Measurements from ENCODE around the gene ABCA7.

Gene ABCA7

DNA sequence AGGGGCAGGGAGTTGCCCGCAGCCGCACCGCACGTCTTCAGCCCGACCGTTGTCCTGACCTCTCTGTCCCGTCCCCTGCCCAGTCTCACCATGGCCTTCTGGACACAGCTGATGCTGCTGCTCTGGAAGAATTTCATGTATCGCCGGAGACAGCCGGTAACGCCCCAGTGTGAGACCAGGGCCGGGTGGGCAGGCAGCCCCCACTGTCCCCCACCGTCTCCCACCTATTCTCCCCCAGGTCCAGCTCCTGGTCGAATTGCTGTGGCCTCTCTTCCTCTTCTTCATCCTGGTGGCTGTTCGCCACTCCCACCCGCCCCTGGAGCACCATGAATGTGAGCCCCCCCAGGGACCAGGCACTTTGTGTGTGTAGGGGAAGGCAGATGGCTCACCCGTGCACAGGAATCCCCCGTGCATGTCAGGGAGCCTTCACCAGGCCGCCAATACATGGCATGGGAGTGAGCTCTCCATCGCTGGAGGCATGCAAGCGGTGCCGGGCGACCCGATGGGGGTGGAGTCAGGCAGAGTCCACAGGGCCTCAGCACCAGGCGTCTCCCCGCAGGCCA lies 1.4 kb downstream of the ABCA7 start:
- DNase-seq, result no peak

DNA sequence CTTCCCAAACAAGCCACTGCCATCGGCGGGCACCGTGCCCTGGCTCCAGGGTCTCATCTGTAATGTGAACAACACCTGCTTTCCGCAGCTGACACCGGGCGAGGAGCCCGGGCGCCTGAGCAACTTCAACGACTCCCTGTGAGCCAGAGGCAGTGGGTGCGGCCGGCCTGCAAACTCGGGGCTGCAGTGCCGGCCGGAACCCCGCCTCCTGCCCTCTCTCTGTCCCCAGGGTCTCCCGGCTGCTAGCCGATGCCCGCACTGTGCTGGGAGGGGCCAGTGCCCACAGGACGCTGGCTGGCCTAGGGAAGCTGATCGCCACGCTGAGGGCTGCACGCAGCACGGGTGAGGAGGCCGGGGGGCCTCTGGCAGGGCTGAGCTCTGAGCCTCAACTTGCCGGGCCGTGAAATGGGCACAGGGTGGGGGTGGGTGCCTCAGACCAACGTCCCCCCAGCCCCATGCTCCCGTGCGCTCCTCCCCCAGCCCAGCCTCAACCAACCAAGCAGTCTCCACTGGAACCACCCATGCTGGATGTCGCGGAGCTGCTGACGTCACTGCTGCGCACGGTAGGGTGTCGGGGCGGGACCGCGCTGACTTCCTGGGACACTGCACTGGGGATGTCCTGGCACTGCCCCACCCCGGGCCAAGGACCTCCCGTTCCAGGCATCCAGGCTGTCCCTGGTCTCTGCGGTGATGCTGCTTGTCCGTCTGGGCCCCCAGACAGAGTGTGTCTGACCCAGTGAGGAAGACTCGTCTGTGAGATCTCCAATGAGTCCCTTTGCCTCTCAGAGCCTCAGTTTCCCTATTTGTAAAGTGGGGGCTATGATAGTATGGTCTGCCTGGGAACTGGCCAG lies 2.2 kb downstream of the ABCA7 start:
- no peak for DNase-seq

DNA sequence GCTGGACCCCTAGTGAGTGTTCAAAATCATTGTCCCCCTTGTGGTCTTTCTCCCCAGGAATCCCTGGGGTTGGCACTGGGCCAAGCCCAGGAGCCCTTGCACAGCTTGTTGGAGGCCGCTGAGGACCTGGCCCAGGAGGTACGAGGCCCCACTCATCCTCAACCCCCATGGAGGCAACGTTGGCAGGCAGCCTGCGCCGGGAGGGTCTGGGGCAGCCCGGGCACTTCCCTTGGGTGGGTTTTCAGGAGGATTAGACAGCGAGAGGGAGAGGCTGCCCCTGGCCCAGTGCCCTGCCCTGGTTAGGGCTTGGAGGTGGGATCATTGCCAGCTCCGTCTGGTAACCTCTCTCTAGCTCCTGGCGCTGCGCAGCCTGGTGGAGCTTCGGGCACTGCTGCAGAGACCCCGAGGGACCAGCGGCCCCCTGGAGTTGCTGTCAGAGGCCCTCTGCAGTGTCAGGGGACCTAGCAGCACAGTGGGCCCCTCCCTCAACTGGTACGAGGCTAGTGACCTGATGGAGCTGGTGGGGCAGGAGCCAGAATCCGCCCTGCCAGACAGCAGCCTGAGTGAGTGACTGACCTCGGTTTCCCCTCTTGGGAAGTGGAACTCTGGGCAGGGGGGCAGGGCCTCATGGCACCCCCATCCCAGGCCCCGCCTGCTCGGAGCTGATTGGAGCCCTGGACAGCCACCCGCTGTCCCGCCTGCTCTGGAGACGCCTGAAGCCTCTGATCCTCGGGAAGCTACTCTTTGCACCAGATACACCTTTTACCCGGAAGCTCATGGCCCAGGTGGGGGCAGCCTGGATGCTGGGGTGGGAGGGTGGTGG lies 3.0 kb downstream of the ABCA7 start:
- no peak for DNase-seq

DNA sequence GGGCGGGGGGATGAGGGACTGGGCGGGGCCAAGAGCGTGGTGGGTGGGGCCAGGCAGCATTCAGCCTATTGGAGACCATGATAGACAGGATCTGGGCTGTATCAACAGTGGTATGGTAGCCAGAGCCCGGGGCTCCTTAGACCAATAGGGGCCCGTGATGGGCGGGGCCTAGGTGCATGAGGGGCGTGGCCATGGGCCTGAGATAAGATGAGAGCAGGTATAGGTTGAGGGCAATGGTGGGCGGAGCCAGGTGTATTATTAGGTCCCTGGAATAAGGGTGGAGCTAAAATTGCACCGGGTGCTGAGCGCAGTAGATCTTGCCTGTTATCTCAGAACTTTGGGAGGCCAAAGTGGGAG lies 5.3 kb downstream of the ABCA7 start:
- peak; percentile 28 for DNase-seq

DNA sequence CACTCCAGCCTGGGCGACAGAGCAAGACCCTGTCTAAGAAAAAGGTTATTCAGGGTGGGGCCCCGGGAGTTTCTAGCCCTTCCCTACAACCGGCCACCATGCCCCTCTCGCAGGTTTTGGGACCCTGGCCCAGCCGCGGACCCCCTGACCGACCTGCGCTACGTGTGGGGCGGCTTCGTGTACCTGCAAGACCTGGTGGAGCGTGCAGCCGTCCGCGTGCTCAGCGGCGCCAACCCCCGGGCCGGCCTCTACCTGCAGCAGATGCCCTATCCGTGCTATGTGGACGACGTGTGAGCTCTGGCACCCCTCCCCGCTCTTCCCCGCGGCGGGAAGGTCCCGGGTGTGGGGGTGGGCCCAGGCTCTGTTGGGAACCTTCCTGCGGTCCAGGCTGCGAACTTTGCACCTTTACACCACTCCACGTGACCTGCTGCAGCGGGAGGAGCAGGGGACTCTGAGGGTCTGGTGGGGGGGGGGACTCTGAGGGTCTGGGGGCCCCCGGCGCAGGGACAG lies 6.3 kb downstream of the ABCA7 start:
- no peak for DNase-seq

DNA sequence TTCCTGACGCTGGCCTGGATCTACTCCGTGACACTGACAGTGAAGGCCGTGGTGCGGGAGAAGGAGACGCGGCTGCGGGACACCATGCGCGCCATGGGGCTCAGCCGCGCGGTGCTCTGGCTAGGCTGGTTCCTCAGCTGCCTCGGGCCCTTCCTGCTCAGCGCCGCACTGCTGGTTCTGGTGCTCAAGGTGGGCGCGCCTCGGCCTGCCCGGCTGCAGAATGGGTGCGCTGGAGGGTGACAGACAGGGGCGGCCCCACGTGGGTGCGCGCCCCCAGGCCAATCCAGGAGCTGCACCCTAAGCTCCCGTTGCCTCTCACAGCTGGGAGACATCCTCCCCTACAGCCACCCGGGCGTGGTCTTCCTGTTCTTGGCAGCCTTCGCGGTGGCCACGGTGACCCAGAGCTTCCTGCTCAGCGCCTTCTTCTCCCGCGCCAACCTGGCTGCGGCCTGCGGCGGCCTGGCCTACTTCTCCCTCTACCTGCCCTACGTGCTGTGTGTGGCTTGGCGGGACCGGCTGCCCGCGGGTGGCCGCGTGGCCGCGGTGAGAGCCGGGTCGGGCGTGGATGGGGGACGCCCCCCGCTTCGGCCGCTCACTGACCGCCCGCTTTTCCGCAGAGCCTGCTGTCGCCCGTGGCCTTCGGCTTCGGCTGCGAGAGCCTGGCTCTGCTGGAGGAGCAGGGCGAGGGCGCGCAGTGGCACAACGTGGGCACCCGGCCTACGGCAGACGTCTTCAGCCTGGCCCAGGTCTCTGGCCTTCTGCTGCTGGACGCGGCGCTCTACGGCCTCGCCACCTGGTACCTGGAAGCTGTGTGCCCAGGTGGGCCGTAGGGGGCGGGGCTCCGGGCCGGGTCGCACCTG lies 7.2 kb downstream of the ABCA7 start:
- DNase-seq, result no peak

DNA sequence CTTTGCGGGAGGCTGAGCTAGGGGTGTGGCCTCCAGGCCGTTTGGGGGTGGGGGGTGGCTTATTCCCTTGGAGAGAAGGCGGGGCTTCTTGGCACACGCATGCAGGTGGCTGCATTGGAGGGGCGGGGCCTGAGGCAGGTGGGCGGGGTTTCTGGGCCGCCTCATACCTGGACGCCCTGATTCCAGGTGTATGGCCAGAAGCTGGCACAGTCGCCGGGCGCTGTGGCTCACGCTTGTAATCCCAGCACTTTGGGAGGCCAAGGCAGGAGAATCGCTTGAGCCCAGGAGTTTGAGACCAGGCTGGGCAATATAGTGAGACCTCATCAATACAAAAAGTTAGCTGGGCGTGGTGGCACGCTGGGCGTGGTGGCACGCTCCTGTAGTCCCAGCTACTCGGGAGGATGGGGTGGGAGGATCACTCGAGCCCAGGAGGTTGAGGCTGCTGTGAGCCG lies 7.8 kb downstream of the ABCA7 start:
- no peak for DNase-seq

DNA sequence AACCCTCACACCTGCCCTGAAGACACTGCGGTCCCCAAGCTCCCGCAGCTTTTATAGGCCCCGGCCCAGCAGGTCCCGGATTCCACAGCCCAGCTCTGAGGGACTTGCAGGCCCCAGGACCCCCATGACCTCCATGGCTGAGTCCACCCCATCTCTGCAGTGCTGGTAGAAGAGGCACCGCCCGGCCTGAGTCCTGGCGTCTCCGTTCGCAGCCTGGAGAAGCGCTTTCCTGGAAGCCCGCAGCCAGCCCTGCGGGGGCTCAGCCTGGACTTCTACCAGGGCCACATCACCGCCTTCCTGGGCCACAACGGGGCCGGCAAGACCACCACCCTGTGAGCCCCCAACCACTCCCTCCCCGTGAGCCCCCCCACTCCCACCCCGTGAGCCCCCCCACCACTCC lies 9.2 kb downstream of the ABCA7 start:
- no peak for DNase-seq

DNA sequence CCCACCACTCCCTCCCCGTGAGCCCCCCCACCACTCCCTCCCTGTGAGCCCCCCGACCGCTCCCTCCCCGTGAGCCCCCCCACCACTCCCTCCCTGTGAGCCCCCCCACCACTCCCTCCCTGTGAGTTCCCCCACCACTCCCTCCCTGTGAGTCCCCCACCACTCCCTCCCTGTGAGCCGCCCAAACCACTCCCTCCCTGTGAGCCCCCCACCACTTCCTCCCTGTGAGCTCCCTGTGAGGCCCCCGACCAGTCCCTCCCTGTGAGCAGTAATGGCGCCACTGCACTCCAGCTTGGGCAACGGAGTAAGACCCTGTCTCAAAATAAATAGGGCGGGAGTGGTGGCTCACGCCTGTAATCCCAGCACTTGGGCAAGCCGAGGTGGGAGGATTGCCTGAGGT lies 9.9 kb downstream of the ABCA7 start:
- DNase-seq, result no peak

DNA sequence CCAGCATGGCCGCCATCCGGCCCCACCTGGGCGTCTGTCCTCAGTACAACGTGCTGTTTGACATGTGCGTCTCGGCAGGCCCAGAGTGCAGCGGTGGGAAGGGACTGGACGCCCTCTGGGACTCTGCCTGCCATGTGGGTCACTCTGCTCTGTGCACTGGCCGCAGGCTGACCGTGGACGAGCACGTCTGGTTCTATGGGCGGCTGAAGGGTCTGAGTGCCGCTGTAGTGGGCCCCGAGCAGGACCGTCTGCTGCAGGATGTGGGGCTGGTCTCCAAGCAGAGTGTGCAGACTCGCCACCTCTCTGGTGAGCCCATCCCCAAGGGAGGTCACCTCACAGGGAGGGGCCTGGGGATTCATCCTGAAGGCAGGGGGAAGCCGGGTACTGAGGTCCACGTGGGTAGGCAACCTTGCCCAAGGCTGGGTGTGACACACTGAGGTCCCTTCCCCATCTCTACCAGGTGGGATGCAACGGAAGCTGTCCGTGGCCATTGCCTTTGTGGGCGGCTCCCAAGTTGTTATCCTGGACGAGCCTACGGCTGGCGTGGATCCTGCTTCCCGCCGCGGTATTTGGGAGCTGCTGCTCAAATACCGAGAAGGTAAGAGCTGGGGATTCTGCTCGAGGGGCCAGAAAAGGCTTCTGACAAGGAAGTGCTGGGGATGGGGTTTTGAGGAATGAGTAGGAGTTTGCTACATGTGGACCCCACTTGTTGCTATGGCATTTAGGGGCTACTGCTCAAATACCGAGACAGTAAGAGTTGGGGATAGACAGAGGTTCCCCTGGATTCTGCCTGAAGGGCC lies 11.3 kb downstream of the ABCA7 start:
- no peak for DNase-seq

DNA sequence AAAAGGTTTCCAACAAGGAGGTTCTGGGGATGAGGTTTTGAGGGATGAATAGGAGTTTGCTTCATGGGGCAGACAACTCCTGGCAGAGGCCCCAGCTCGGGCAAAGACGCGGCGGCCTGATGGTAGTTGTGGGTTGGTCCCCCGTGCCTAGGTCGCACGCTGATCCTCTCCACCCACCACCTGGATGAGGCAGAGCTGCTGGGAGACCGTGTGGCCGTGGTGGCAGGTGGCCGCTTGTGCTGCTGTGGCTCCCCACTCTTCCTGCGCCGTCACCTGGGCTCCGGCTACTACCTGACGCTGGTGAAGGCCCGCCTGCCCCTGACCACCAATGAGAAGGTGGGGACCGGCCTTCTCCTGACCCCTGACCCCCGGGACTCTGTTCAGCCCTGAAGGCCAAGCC lies 11.9 kb downstream of the ABCA7 start:
- no peak for DNase-seq

DNA sequence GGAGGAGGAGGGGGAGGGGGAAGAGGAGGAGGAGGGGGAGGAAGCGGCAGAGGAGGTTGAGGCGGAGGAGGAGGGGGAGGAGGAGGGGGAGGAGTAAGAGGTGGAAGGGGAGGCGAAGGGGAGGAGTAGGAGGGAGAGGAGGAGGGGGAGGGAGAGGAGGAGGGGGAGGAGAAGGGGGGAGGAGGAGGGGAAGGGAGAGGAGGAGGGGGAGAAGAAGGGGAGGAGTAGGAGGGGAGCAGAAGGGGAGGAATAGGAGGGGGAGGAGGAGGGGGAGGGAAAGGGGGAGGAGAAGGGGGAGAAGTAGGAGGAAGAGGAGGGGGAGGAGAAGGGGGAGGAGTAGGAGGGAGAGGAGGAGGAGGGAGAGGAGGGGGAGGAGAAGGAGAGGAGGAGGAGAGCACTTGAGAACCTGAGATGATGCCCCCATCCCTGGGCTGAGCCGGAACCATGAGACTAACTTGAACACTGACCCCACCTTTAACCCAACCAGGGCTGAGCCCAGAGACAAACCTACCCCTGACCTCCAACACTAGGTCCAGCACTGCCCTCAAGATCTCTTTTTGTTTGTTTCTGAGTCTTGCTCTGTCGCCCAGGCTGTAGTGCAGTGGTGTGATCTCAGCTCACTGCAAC lies 12.6 kb downstream of the ABCA7 start:
- DNase-seq, result no peak

DNA sequence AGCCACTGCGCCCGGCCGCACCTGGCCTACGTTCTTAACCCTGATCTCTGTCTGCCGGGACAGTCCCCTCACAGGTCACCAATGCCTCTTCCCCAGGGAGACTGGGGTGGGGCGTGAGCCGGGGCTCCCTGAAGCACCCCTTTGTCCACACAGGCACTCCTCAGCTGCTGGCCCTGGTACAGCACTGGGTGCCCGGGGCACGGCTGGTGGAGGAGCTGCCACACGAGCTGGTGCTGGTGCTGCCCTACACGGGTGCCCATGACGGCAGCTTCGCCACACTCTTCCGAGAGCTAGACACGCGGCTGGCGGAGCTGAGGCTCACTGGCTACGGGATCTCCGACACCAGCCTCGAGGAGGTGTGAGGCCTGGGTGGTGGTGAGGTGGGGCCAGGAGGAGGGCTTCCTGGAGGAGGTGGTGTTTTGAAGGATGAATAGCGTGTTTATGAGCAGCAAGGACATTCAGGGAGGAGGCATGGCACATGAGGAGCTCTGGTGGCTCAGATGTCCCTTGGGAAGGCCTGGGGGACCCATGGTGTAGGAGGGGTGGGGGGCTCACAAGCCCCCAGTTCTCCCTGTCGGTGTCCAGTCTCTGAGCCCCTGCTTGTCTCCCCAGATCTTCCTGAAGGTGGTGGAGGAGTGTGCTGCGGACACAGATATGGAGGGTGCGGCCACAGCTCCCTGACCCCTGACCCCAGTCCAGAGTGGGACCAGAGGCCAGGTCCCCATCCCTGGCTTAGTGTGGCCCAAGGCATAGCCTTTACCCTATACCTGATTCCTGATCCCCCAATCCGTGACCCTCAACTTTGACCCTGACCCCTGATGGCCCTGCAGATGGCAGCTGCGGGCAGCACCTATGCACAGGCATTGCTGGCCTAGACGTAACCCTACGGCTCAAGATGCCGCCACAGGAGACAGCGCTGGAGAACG lies 13.5 kb downstream of the ABCA7 start:
- DNase-seq, result no peak

DNA sequence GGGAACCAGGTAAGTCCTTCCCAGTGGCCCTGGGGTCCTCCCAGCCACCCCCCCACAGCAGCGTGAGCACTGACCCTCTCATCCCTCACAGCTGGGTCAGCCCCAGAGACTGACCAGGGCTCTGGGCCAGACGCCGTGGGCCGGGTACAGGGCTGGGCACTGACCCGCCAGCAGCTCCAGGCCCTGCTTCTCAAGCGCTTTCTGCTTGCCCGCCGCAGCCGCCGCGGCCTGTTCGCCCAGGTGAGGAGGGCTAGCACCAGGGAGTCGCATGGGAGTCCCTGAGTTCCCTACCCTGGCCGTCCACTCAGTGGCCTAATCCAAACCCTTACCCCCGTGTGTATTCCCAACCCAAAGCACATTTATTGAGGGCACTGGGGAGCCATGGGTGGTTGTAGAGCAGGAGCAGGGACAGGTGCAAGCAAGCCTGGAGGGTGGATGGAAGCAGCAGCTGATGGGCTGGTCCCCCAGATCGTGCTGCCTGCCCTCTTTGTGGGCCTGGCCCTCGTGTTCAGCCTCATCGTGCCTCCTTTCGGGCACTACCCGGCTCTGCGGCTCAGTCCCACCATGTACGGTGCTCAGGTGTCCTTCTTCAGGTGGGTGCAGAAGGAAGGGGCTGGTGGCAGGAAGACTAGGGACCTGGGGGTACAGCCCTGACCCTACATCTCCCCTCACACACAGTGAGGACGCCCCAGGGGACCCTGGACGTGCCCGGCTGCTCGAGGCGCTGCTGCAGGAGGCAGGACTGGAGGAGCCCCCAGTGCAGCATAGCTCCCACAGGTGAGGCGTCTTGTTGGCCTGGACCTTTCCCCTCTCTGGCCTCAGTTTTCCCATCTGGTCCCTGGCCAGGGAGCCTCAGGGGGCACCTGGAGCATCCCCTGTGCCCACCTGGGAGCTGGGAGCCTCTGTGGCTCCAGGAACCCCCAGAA lies 14.5 kb downstream of the ABCA7 start:
- DNase-seq, result no peak

DNA sequence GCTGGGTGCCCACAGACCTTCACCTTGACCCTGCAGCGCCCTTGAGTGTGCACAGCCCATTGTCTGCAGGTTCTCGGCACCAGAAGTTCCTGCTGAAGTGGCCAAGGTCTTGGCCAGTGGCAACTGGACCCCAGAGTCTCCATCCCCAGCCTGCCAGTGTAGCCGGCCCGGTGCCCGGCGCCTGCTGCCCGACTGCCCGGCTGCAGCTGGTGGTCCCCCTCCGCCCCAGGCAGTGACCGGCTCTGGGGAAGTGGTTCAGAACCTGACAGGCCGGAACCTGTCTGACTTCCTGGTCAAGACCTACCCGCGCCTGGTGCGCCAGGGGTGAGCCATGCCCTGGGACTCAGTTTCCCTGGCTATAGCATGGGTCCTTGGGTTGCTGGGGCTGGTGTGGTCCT lies 15.1 kb downstream of the ABCA7 start:
- no peak for DNase-seq

DNA sequence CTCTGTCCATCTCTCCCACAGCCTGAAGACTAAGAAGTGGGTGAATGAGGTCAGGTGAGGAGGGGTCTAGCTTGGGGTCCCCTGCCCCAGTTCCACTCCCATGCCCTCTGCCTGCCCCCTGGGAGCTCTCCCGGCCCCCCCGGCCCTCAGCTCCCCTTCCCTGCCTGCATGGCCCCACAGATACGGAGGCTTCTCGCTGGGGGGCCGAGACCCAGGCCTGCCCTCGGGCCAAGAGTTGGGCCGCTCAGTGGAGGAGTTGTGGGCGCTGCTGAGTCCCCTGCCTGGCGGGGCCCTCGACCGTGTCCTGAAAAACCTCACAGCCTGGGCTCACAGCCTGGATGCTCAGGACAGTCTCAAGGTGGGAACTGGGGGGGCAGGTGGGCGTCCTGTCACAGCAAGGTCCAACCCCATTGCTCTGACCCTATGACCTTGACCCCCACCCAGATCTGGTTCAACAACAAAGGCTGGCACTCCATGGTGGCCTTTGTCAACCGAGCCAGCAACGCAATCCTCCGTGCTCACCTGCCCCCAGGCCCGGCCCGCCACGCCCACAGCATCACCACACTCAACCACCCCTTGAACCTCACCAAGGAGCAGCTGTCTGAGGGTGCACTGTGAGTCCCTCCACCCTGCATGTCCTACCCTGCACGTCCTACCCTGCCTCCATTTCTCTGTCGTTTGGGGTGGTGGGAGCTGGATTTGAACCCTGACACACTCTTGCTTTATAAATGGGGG lies 16.1 kb downstream of the ABCA7 start:
- DNase-seq, result no peak

DNA sequence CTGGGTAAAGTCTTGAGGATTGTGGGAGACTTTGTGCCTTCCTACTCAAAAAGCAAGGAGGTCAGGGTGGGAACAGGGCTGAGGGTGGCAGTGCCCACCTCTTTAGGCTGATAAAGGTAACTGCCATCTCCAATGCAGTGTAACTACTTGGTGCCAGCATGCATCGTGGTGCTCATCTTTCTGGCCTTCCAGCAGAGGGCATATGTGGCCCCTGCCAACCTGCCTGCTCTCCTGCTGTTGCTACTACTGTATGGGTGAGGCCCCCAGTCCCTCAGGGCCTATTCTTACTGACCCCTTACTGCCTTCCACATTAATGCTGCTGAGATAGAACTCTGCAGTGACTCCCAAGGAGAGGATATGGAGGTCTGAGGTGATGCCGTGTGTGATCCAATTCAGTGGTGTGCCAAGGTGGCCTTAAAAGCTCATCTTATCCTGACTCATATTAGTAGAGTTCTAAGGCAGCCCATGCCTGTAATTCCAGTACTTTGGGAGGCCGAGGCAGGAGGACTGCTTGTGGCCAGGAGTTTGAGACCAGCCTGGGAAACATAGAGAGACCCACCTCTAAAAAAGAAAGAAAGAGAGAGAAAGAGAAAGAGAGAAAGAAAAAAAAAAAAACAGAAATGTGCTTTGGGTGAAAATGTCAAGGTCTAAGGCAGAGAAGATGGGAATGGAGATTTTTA lies 17.4 kb downstream of the ABCA7 start:
- DNase-seq, result no peak

DNA sequence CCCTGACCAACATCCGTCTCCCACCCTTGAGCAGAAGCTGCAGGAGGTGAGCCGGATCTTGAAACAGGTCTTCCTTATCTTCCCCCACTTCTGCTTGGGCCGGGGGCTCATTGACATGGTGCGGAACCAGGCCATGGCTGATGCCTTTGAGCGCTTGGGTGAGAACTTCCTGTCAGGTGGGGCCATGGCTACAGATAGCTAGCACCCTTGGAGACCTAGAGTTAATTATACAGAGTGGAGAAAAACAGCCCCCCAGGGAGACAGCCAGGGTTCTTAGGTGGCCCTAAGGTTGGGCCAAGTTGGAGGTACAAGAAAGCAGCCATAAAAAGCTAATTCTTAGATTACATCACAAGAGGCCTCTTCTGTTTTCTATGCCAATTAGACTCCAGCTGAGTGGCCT lies 18.2 kb downstream of the ABCA7 start:
- DNase-seq, result no peak
